GM23248 (cell line): Measurements from ENCODE around the gene MIGA1. TPM values are rescaled to one million over a fixed set of nuclear protein-coding genes. Genes with fewer than 3 reads are reported as not detected.

Experiments used
- DNase-seq: peaks from one replicate; pipeline ENCODE4 v3.0.0-alpha.2; 2015
- H2AFZ ChIP-seq: fragments of 200-600 bp; sonication (generic); 2 replicates; pipeline ENCODE4 v1.6.1; 2016; ENCODE audit warnings: antibody characterized with exemption
- H3F3A ChIP-seq: fragments of 200-600 bp; sonication (generic); 2 replicates; pipeline ENCODE4 v1.6.1; 2016; ENCODE audit warnings: mild to moderate bottlenecking, antibody characterized with exemption, mixed run types; ENCODE audit not compliant: insufficient read depth
- H3K27ac ChIP-seq: fragments of 200-600 bp; sonication (generic); 2 replicates; pipeline ENCODE4 v1.5.1; 2016; ENCODE audit warnings: mild to moderate bottlenecking
- H3K27me3 ChIP-seq: fragments of 200-600 bp; sonication (generic); replicated peaks from 2 replicates; pipeline ENCODE4 v1.6.1; 2016; ENCODE audit warnings: mild to moderate bottlenecking; ENCODE audit not compliant: insufficient read depth
- H3K36me3 ChIP-seq: fragments of 200-600 bp; sonication (generic); 2 replicates; pipeline ENCODE4 v1.6.1; 2016; ENCODE audit warnings: low read depth, mild to moderate bottlenecking
- H3K4me1 ChIP-seq: fragments of 200-600 bp; sonication (generic); 2 replicates; pipeline ENCODE4 v1.6.1; 2016; ENCODE audit warnings: mild to moderate bottlenecking; ENCODE audit not compliant: insufficient read depth
- H3K4me2 ChIP-seq: fragments of 200-600 bp; sonication (generic); one replicate; pipeline ENCODE4 v1.6.1; 2016; ENCODE audit warnings: mild to moderate bottlenecking; ENCODE audit not compliant: unreplicated experiment
- H3K4me3 ChIP-seq: fragments of 200-600 bp; sonication (generic); 2 replicates; pipeline ENCODE4 v1.5.1; 2016; ENCODE audit warnings: mild to moderate bottlenecking
- H3K79me2 ChIP-seq: fragments of 200-600 bp; sonication (generic); 2 replicates; pipeline ENCODE4 v1.6.1; 2016; ENCODE audit warnings: mild to moderate bottlenecking; ENCODE audit not compliant: insufficient read depth
- H3K9ac ChIP-seq: fragments of 200-600 bp; sonication (generic); 2 replicates; pipeline ENCODE4 v1.6.1; 2016; ENCODE audit warnings: mild to moderate bottlenecking
- H3K9me2 ChIP-seq: fragments of 200-600 bp; sonication (generic); 2 replicates; pipeline ENCODE4 v1.6.1; 2016; ENCODE audit warnings: mixed run types, mild to moderate bottlenecking, moderate library complexity; ENCODE audit not compliant: insufficient read depth
- H3K9me3 ChIP-seq: fragments of 200-600 bp; sonication (generic); one replicate; pipeline ENCODE4 v1.6.1; 2017; ENCODE audit warnings: low read depth
- H4K20me1 ChIP-seq: fragments of 200-600 bp; sonication (generic); 2 replicates; pipeline ENCODE4 v1.6.0; 2016; ENCODE audit not compliant: insufficient read depth
- EZH2 ChIP-seq: fragments of 200-600 bp; sonication (generic); IDR thresholded peaks from 2 replicates; pipeline ENCODE4 v1.6.1; 2018; ENCODE audit warnings: antibody characterized with exemption, mild to moderate bottlenecking; ENCODE audit not compliant: insufficient read depth, poor library complexity, severe bottlenecking
- EZH2phosphoT487 ChIP-seq: fragments of 200-600 bp; sonication (generic); IDR thresholded peaks from 2 replicates; pipeline ENCODE4 v1.6.1; 2018; ENCODE audit warnings: antibody characterized with exemption, moderate library complexity, mild to moderate bottlenecking, low read depth; ENCODE audit not compliant: insufficient read depth
- WGBS, 2 experiments: methylation state at CpG; one replicate each; pipeline ENCODE4 v1.1.6; 2015 to 2017; ENCODE audit warnings: low lambda C conversion rate in 2 of 2, low coverage in 1 of 2; ENCODE audit errors: missing lambda C conversion rate in 2 of 2; 5-methylcytosine and 5-hydroxymethylcytosine counted together
- in situ Hi-C: fragments of 300-500 bp; cut with MboI; formaldehyde crosslinking; loops from 2 replicates; pipeline ENCODE4 v1.15.0; 2020
- polyA plus RNA-seq: library from polyadenylated mRNA; unstranded; fragments of >200 nt; fragmentation: Nextera tagmentation; extraction: Ambion mirVana; gene quantifications from 2 replicates; pipeline ENCODE4 v1.2.1, GENCODE V29; 2016
- total RNA-seq: library from RNA; depleted of rRNA; stranded (reverse); fragments of >200 nt; shearing (Covaris generic); gene quantifications from 2 replicates; pipeline ENCODE4 v1.2.3, GENCODE V29; 2014

The MIGA1 gene
- total and polyA plus RNA-seq, 2 experiments from 2014 or later: 11.6 to 14.4 TPM

GRCh38 chr1:77833521-77834100, 54.2 kb downstream of the MIGA1 start:
- H3K4me2 ChIP-seq: peak overlapping the region; percentile 72
- in situ Hi-C loops: no loop called here
- H4K20me1 ChIP-seq: no peaks in the 10 kb centered on the region
- peaks cover 65% of the 10 kb centered on the region for H3F3A ChIP-seq
- peak overlapping the region; percentile 80 for H3K9ac ChIP-seq
- TF ChIP-seq EZH2phosphoT487: no peak
- TF ChIP-seq EZH2: no peak
- no peaks in the 10 kb centered on the region for H3K27me3 ChIP-seq
- H3K36me3 ChIP-seq: peaks cover 3% of the 10 kb centered on the region; the same call in 1 of the 2 replicates
- H3K9me3 ChIP-seq: no peaks in the 10 kb centered on the region
- H3K79me2 ChIP-seq: peaks cover 22% of the 10 kb centered on the region
- no peaks in the 10 kb centered on the region for H3K9me2 ChIP-seq
- peak; percentile 29 for DNase-seq
- H3K4me3 ChIP-seq: no peak overlapping the region
- H3K27ac ChIP-seq: peak overlapping the region; percentile 98
- H3K4me1 ChIP-seq: peaks cover 53% of the 10 kb centered on the region
- H2AFZ ChIP-seq: no peak overlapping the region
- WGBS, 2 experiments: 95 to 100% methylated on average over 3 of the region's 3 CpGs

- no peaks in the 10 kb centered on the region for H4K20me1 ChIP-seq
- WGBS, 2 experiments: 10 to 12% methylated on average over 2 of the region's 2 CpGs
- H3F3A ChIP-seq: peaks cover 64% of the 10 kb centered on the region
- peak overlapping the region; percentile 1; the same call in 1 of the 2 replicates for H3K4me3 ChIP-seq
- peak; percentile 63 for DNase-seq
- H3K9me3 ChIP-seq: no peaks in the 10 kb centered on the region
- peak overlapping the region; percentile 55 for H3K4me2 ChIP-seq
- peak overlapping the region; percentile 98 for H3K27ac ChIP-seq
- no peaks in the 10 kb centered on the region for H3K27me3 ChIP-seq
- H3K4me1 ChIP-seq: peaks cover 53% of the 10 kb centered on the region
- no peaks in the 10 kb centered on the region for H3K9me2 ChIP-seq
- H2AFZ ChIP-seq: no peak overlapping the region
- H3K36me3 ChIP-seq: peaks cover 7% of the 10 kb centered on the region; the same call in 1 of the 2 replicates
- no peak for TF ChIP-seq EZH2
- no peak for TF ChIP-seq EZH2phosphoT487
- in situ Hi-C loops: no loop called here
- peak overlapping the region; percentile 34 for H3K9ac ChIP-seq
- H3K79me2 ChIP-seq: peaks cover 20% of the 10 kb centered on the region
Measured at GRCh38 chr1:77834771-77835334, 55.4 kb downstream of the MIGA1 start.

GRCh38 chr1:77841574-77841973, 62.1 kb downstream of the MIGA1 start:
- in situ Hi-C loops: no loop called here
- no peak overlapping the region for H3K4me2 ChIP-seq

GRCh38 chr1:77845951-77846350, 66.5 kb downstream of the MIGA1 start:
- Histone ChIP-seq H3K4me2 (no peak overlapping the region), H2AFZ (no peak overlapping the region), H3K27ac (no peak overlapping the region), H3K9ac (no peak overlapping the region), H3K27me3 (no peaks in the 10 kb centered on the region), H4K20me1 (no peaks in the 10 kb centered on the region), H3K4me1 (no peaks in the 10 kb centered on the region; the same call in 1 of the 2 replicates), H3K9me2 (no peaks in the 10 kb centered on the region), H3K79me2 (no peaks in the 10 kb centered on the region), H3K9me3 (no peaks in the 10 kb centered on the region), H3F3A (no peaks in the 10 kb centered on the region), H3K36me3 (peaks cover 5% of the 10 kb centered on the region; the same call in 1 of the 2 replicates), H3K4me3 (no peak overlapping the region)
- in situ Hi-C loops: no loop called here
- WGBS, 2 experiments: 92 to 100% methylated on average over 1 of the region's 1 CpG
- DNase-seq: no peak
- TF ChIP-seq EZH2 (no peak), EZH2phosphoT487 (no peak)

More at GRCh38 chr1:77841574-77841973, 62.1 kb downstream of the MIGA1 start:
- no peaks in the 10 kb centered on the region for H4K20me1 ChIP-seq
- H3K27ac ChIP-seq: no peak overlapping the region
- no peaks in the 10 kb centered on the region for H3K27me3 ChIP-seq
- H3K79me2 ChIP-seq: peaks cover 6% of the 10 kb centered on the region; the same call in 1 of the 2 replicates
- TF ChIP-seq EZH2 (no peak), EZH2phosphoT487 (no peak)
- H3K9ac ChIP-seq: no peak overlapping the region
- DNase-seq: no peak
- H3K36me3 ChIP-seq: peaks cover 14% of the 10 kb centered on the region; the same call in 1 of the 2 replicates
- no peak overlapping the region for H2AFZ ChIP-seq
- H3K9me3 ChIP-seq: no peaks in the 10 kb centered on the region
- no peak overlapping the region for H3K4me3 ChIP-seq
- WGBS, 2 experiments: 11 to 15% methylated on average over 1 of the region's 1 CpG
- no peaks in the 10 kb centered on the region; the same call in 1 of the 2 replicates for H3K4me1 ChIP-seq
- no peaks in the 10 kb centered on the region for H3F3A ChIP-seq
- H3K9me2 ChIP-seq: no peaks in the 10 kb centered on the region
